SU-DHL-6 (cell line): ENCODE data around the gene MCAM.

ENCODE experiments used
- H2AFZ ChIP-seq: fragments of 200-600 bp; sonication (generic); 2 replicates; pipeline ENCODE4 v1.6.1; 2014; ENCODE audit warnings: low read depth, mild to moderate bottlenecking, moderate library complexity, mixed read lengths, antibody characterized with exemption, low read length; ENCODE audit not compliant: severe bottlenecking
- H3F3A ChIP-seq: fragments of 200-600 bp; shearing (Covaris generic); 2 replicates; pipeline ENCODE4 v1.6.0; 2016; ENCODE audit warnings: antibody characterized with exemption, mild to moderate bottlenecking; ENCODE audit not compliant: insufficient read depth
- H3K27ac ChIP-seq: fragments of 200-600 bp; sonication (generic); 2 replicates; pipeline ENCODE4 v1.5.1; 2016; ENCODE audit warnings: low read depth, mild to moderate bottlenecking, low read length, moderate library complexity, mixed read lengths
- H3K27me3 ChIP-seq: fragments of 200-600 bp; sonication (generic), shearing (Covaris generic); 2 replicates; pipeline ENCODE4 v1.6.0; 2014; ENCODE audit warnings: mild to moderate bottlenecking, low read length
- H3K36me3 ChIP-seq: fragments of 200-600 bp; sonication (generic); 2 replicates; pipeline ENCODE4 v1.6.1; 2014; ENCODE audit warnings: mild to moderate bottlenecking, low read length, mixed read lengths
- H3K4me2 ChIP-seq: fragments of 300-600, 200-600 bp; shearing (Covaris generic), sonication (generic); 2 replicates; pipeline ENCODE4 v1.6.0; 2014; ENCODE audit warnings: low read length, low read depth, mild to moderate bottlenecking; ENCODE audit not compliant: poor library complexity, severe bottlenecking
- H3K4me3 ChIP-seq: fragments of 200-600 bp; sonication (generic); 2 replicates; pipeline ENCODE4 v1.5.1; 2014; ENCODE audit warnings: antibody characterized with exemption, low read length, mild to moderate bottlenecking, mixed read lengths; ENCODE audit not compliant: insufficient read depth, poor library complexity, severe bottlenecking
- H3K79me2 ChIP-seq: fragments of 200-600 bp; sonication (generic); 2 replicates; pipeline ENCODE4 v1.6.1; 2014; ENCODE audit warnings: mild to moderate bottlenecking, low read length, moderate library complexity; ENCODE audit not compliant: insufficient read depth
- H3K9ac ChIP-seq: fragments of 200-600 bp; sonication (generic); 2 replicates; pipeline ENCODE4 v1.7.0; 2014; ENCODE audit warnings: mild to moderate bottlenecking, low read length
- H3K9me2 ChIP-seq: fragments of 200-600 bp; sonication (generic); replicated peaks from 2 replicates; pipeline ENCODE4 v1.6.1; 2014; ENCODE audit warnings: low read length; ENCODE audit not compliant: insufficient read depth
- H3K9me3 ChIP-seq: fragments of 200-600 bp; sonication (generic); 2 replicates; pipeline ENCODE4 v1.6.1; 2014; ENCODE audit warnings: low read length, mixed read lengths; ENCODE audit not compliant: insufficient read depth
- H4K20me1 ChIP-seq: fragments of 200-600 bp; sonication (generic); 2 replicates; pipeline ENCODE4 v1.6.1; 2014; ENCODE audit warnings: low read depth, mild to moderate bottlenecking, antibody characterized with exemption, low read length, moderate library complexity, mixed read lengths
- CTCF ChIP-seq: fragments of 200-600 bp; sonication (generic); IDR thresholded peaks from one replicate; pipeline ENCODE4 v1.5.1; 2017; ENCODE audit warnings: antibody characterized with exemption, mild to moderate bottlenecking, low read length, moderate library complexity; ENCODE audit not compliant: insufficient read depth, poor library complexity, severe bottlenecking
- EZH2phosphoT487 ChIP-seq: fragments of 200-600 bp; sonication (generic), shearing (Covaris generic); conservative IDR thresholded peaks from 2 replicates; pipeline ENCODE4 v1.6.1; 2018; ENCODE audit warnings: mild to moderate bottlenecking, antibody characterized with exemption, low read length, moderate library complexity, mixed read lengths

Gene MCAM

GRCh38 chr11:119316729-119317591 is at the start of gene MCAM:
MCAM (minus strand) TSS chr11:119317130; CDS start chr11:119317101, 29 bp downstream.
- Histone ChIP-seq H2AFZ (no peak within 1 kb of the TSS), H3K36me3 (no peaks in the 10 kb centered on the region), H4K20me1 (no peaks in the 10 kb centered on the region), H3K27ac (no peak within 1 kb of the TSS), H3F3A (no peaks in the 10 kb centered on the region), H3K4me3 (no peak within 1 kb of the TSS), H3K9me2 (no peaks in the 10 kb centered on the region), H3K27me3 (no peaks in the 10 kb centered on the region), H3K9ac (no peak within 1 kb of the TSS), H3K9me3 (no peaks in the 10 kb centered on the region), H3K79me2 (no peaks in the 10 kb centered on the region), H3K4me2 (peak within 1 kb of the TSS; percentile 47)
- TF ChIP-seq EZH2phosphoT487: no peak
- no peak for TF ChIP-seq CTCF

DNA sequence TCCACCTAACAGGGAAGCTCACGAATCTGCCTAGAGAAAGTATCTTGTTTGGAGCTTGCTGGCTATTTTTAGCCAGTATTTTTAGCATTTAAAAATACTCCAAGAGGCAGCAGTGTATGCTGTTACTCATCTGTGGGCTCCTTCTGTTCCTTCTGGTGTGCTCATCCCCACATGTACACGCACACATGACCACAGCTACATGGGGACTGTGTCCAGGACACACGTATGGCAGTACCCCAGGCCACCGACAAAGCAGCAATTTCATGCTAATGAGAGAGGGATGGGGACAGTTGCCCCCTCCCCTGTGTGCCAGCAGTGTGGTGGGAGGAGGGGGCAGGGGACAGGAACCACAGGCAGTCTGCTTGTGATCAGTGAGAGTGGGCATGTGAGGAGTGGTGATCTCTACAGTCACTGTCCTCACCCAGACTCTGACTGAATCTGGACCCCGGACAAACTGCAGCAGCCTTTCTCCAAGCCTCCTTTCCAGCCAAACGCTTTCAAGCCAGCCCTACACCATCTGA is 48.2 kb upstream of the MCAM start:
- H3K9me2 ChIP-seq: no peaks in the 10 kb centered on the region
- TF ChIP-seq CTCF: no peak
- H3K4me2 ChIP-seq: no peak overlapping the region
- H4K20me1 ChIP-seq: no peaks in the 10 kb centered on the region
- no peaks in the 10 kb centered on the region for H3K27me3 ChIP-seq
- H3F3A ChIP-seq: no peaks in the 10 kb centered on the region
- no peaks in the 10 kb centered on the region for H3K36me3 ChIP-seq
- H3K27ac ChIP-seq: no peak overlapping the region
- H2AFZ ChIP-seq: no peak overlapping the region
- H3K9me3 ChIP-seq: no peaks in the 10 kb centered on the region
- H3K4me3 ChIP-seq: no peak overlapping the region
- H3K79me2 ChIP-seq: no peaks in the 10 kb centered on the region
- H3K9ac ChIP-seq: no peak overlapping the region

GRCh38 chr11:119363851-119364590 is 47.1 kb upstream of the MCAM start:
- Histone ChIP-seq H3K36me3 (no peaks in the 10 kb centered on the region), H3K27ac (no peak overlapping the region), H3K9me2 (no peaks in the 10 kb centered on the region), H3K4me2 (no peak overlapping the region), H3K27me3 (no peaks in the 10 kb centered on the region), H3K9ac (no peak overlapping the region), H4K20me1 (no peaks in the 10 kb centered on the region), H3K9me3 (no peaks in the 10 kb centered on the region), H3K79me2 (no peaks in the 10 kb centered on the region), H2AFZ (no peak overlapping the region), H3F3A (no peaks in the 10 kb centered on the region), H3K4me3 (no peak overlapping the region)
- TF ChIP-seq CTCF (no peak), EZH2phosphoT487 (no peak)
